Measurements from ENCODE around the gene GMPR. TPM values are rescaled to one million over a fixed set of nuclear protein-coding genes. Genes with fewer than 3 reads are reported as not detected.

Gene GMPR
- total RNA-seq, 4 donors from 2014 or later = 3.2 to 6.8 (median 4.8) TPM

DNA sequence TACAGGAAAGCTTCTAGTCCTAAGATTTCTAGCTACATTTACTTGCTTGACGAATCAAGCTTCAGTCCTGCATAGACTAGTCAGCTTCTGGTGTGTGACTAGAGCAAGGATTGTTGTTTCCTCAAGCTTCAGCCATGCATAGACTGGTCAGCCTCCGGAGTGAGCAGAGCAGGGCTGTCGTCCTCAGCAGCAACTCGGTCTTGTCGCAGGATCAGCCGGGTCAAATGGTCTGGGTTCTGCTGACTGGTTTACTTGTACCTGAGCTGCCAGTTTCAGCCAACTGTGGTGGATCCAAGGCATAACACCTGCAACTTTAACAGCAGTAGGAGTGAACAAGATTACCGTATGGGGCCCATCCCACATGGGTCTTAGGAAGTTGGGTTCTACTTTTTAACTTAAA, 10.8 kb upstream of the GMPR start:
- TF ChIP-seq, protein P1, sequence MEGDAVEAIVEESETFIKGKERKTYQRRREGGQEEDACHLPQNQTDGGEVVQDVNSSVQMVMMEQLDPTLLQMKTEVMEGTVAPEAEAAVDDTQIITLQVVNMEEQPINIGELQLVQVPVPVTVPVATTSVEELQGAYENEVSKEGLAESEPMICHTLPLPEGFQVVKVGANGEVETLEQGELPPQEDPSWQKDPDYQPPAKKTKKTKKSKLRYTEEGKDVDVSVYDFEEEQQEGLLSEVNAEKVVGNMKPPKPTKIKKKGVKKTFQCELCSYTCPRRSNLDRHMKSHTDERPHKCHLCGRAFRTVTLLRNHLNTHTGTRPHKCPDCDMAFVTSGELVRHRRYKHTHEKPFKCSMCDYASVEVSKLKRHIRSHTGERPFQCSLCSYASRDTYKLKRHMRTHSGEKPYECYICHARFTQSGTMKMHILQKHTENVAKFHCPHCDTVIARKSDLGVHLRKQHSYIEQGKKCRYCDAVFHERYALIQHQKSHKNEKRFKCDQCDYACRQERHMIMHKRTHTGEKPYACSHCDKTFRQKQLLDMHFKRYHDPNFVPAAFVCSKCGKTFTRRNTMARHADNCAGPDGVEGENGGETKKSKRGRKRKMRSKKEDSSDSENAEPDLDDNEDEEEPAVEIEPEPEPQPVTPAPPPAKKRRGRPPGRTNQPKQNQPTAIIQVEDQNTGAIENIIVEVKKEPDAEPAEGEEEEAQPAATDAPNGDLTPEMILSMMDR (IDR thresholded peaks at IDR 0.05; ENCODE audit: low read depth) = no peak

DNA sequence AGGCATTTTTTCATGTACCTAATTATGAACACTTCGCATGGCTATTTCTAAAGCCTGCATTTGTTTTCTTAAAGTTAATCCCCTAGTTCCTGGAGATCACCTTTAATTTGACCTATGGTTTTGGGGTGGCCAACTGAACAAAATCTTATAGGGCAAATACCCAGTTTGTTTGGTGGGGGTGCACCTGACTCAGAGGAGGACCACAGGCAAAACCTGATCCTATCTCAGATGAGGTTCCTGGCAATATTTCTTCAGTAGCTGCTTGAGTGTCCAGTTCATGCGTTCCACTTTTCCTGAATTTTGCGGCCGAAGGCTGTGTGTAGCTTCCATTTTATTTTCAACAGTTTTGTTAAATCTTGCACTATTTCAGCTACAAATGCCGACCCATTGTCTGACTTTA, 10.3 kb upstream of the GMPR start:
- TF ChIP-seq, protein P1 (IDR thresholded peaks at IDR 0.05; ENCODE audit: low read depth) = no peak

DNA sequence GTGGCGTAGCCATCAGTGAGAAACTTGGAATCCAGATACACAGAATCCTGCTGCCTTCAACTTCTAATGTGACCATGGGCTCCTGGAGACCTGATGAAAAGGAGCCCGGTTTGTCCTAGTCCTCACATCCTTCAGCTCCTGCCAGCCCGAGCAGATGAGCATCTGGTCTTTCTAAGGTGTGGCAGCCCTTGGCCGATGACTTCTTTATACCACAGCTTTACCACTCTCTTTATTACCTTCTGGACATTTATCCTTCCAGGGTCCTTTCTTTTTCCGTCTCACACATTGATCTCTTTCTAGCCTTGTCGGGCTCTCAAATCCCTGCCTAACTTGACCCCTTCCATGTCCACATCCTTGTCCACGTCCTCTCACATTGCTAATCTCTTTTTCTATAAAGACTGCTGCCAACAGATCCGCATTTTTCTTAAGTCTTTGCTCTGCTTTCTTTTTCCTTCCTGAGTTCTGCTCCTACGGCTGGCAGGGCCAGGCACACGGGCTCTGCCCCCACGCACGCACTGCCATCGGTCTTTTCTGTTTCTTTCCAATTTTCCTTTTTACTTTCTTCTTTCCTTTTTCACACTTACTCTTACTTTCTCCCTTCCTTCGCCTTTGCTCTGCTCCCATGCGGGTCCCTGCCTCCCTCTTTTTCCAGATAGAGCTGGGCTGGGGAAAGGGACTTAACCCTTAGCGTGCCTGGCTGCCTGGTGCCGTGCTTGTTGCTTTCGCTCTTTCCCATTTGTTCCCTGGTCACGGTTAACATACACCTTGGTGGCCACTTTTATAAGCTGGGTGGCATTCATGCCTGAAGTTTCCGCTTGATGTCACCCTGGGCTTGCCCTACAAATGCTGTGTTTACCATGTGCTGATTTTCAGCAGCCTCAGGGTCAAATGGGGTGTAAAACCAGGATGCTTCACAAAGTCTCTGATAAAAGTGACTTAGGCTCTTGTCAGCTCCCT, 9.4 kb upstream of the GMPR start:
- TF ChIP-seq, protein P1 (IDR thresholded peaks at IDR 0.05; ENCODE audit: low read depth) = no peak

DNA sequence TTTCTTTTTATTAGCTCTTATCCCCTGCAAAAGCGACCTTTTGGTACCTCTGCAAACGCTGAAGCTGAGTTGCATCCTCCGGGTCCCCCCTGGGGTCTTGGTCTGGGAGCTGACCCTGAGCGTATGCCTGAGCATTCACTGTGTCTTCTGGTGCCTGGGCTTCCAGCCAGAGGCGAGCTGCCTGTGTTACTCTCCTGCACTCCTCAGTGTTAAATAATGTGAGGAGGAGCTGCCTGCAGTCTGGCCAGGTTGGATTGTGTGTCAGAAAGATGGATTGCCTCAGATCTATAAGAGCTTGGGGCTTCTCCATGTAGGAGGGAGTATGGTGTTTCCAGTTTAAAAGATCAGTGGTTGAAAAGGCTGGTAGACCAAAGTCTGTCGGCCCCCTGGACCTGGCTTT, 8.7 kb upstream of the GMPR start:
- TF ChIP-seq, protein P1 (IDR thresholded peaks at IDR 0.05; ENCODE audit: low read depth) = no peak

DNA sequence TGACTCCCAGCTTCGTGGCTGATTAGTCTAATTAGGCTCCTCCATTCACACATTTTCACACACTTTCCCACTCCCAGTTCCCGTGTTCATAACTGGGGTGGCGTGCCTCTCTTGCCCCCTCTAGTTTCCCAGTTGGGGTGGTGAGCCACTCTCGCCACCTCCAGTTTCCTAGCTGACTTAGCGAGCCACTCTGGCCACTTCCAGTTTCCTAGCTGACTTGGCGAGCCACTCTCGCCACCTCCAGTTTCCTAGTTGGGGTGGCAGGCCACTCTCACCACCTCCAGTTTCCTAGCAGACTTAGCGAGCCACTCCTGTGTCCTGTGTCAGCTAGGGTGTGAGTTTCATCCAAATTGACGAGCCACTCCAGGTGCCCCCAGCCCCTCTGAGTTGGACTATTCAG, 7.4 kb upstream of the GMPR start:
- TF ChIP-seq, protein P1 (IDR thresholded peaks at IDR 0.05; ENCODE audit: low read depth) = no peak

DNA sequence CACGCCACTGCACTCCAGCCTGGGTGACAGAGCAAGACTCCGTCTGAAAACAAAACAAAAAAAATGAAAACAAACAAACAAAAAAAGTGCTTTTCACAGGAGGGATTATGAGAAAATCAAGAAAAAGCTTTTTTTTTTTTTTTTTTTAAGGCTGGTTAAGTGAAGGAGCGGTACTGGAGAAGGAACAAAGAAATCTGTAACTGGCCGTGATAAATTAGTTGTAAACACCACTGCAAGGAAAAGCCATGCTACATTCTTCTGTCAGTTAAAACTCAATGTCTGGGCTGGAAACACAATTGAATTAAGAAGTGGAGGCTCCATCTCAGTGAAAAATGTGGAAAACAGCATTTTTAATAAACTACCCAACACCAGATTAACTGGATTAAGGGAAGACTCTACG, 6.3 kb upstream of the GMPR start:
- TF ChIP-seq, protein P1 (IDR thresholded peaks at IDR 0.05; ENCODE audit: low read depth) = no peak

DNA sequence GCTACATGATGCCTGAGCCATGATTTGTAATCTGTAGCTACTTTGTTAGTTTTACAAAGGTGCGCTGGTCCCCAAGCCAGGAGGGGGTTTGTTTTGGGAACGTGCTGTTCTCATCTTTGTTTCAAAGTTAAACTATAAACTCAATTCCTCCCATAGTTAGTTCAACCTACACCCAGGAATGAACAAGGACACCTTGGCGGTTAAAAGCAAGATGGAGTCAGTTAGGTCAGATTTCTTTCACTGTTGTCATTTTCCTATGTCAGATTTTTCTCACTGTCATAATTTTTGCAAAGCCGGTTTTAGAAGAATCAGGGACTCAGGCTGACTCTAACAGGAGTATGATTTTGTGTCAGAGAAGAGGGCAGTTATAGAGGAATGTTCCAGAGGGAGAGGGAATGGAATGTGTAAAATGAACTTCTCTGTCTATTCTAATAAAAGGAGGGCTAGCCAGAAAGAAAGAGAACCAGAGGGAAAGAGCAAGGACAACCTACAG, 2.3 kb upstream of the GMPR start:
- TF ChIP-seq, protein P1 (IDR thresholded peaks at IDR 0.05; ENCODE audit: low read depth) = no peak
